Parathyroid adenoma (tissue), 2 donors: ENCODE measurements around the gene KCNJ6.

Experiments used
- H2AFZ ChIP-seq: fragments of 300-600 bp; sonication (generic); one replicate; pipeline ENCODE4 v1.7.0; 2017; ENCODE audit warnings: antibody characterized with exemption, mild to moderate bottlenecking
- H3K27ac ChIP-seq: fragments of 300-600 bp; sonication (generic); one replicate; pipeline ENCODE4 v1.7.0; 2017
- H3K27me3 ChIP-seq: fragments of 300-600 bp; sonication (generic); one replicate; pipeline ENCODE4 v1.7.0; 2017; ENCODE audit warnings: low read length; ENCODE audit not compliant: control insufficient read depth, insufficient read depth
- H3K36me3 ChIP-seq: fragments of 300-600 bp; sonication (generic); one replicate; pipeline ENCODE4 v1.7.0; 2017; ENCODE audit warnings: low read length; ENCODE audit not compliant: control insufficient read depth, insufficient read depth
- H3K4me1 ChIP-seq: fragments of 300-600 bp; sonication (generic); one replicate; pipeline ENCODE4 v1.7.0; 2017; ENCODE audit warnings: control low read depth
- H3K4me2 ChIP-seq: fragments of 300-600 bp; sonication (generic); one replicate; pipeline ENCODE4 v1.7.0; 2017; ENCODE audit warnings: low read length
- H3K4me3 ChIP-seq: fragments of 300-600 bp; sonication (generic); one replicate; pipeline ENCODE4 v1.7.0; 2017; ENCODE audit warnings: low read depth, low read length
- H3K79me2 ChIP-seq: fragments of 300-600 bp; sonication (generic); one replicate; pipeline ENCODE4 v1.7.0; 2017; ENCODE audit warnings: control low read depth
- H3K9ac ChIP-seq: fragments of 300-600 bp; sonication (generic); one replicate; pipeline ENCODE4 v1.7.0; 2017; ENCODE audit warnings: mild to moderate bottlenecking
- H3K9me3 ChIP-seq: fragments of 300-600 bp; sonication (generic); one replicate; pipeline ENCODE4 v1.7.0; 2017; ENCODE audit warnings: low read length; ENCODE audit not compliant: control insufficient read depth
- CTCF ChIP-seq: fragments of 300-600 bp; sonication (generic); IDR thresholded peaks from one replicate; pipeline ENCODE4 v1.7.0; 2017; ENCODE audit warnings: antibody characterized with exemption, mild to moderate bottlenecking
- donor health status: primary hyperparathyroidism.

The KCNJ6 gene

GRCh38 chr21:37737996-37738395 lies 178.3 kb downstream of the KCNJ6 start:
- Histone ChIP-seq H3K9ac (no peak overlapping the region), H3K36me3 (no peaks in the 10 kb centered on the region), H3K4me3 (no peak overlapping the region), H3K79me2 (no peaks in the 10 kb centered on the region), H3K27ac (no peak overlapping the region), H3K27me3 (no peaks in the 10 kb centered on the region), H3K4me2 (no peak overlapping the region), H3K9me3 (no peaks in the 10 kb centered on the region), H3K4me1 (no peaks in the 10 kb centered on the region), H2AFZ (no peak overlapping the region)
- TF ChIP-seq CTCF: no peak

GRCh38 chr21:37737507-37737906 lies 178.8 kb downstream of the KCNJ6 start:
- Histone ChIP-seq H3K4me2 (no peak overlapping the region), H3K9me3 (no peaks in the 10 kb centered on the region), H2AFZ (no peak overlapping the region), H3K4me3 (no peak overlapping the region), H3K27me3 (no peaks in the 10 kb centered on the region), H3K4me1 (no peaks in the 10 kb centered on the region), H3K27ac (no peak overlapping the region), H3K9ac (no peak overlapping the region), H3K79me2 (no peaks in the 10 kb centered on the region), H3K36me3 (no peaks in the 10 kb centered on the region)
- no peak for TF ChIP-seq CTCF

- no peak overlapping the region for H3K4me3 ChIP-seq
- no peak overlapping the region for H3K9ac ChIP-seq
- no peak overlapping the region for H2AFZ ChIP-seq
- TF ChIP-seq CTCF: no peak
- H3K79me2 ChIP-seq: no peaks in the 10 kb centered on the region
- H3K4me2 ChIP-seq: no peak overlapping the region
- no peaks in the 10 kb centered on the region for H3K27me3 ChIP-seq
- no peak overlapping the region for H3K27ac ChIP-seq
- no peaks in the 10 kb centered on the region for H3K9me3 ChIP-seq
- H3K4me1 ChIP-seq: no peaks in the 10 kb centered on the region
- H3K36me3 ChIP-seq: no peaks in the 10 kb centered on the region
Observed at GRCh38 chr21:37734846-37735245, 181.4 kb downstream of the KCNJ6 start.

- Histone ChIP-seq H3K4me3 (no peak overlapping the region), H3K4me1 (no peaks in the 10 kb centered on the region), H3K79me2 (no peaks in the 10 kb centered on the region), H3K9ac (no peak overlapping the region), H3K36me3 (no peaks in the 10 kb centered on the region), H2AFZ (no peak overlapping the region), H3K9me3 (no peaks in the 10 kb centered on the region), H3K27ac (no peak overlapping the region), H3K27me3 (no peaks in the 10 kb centered on the region), H3K4me2 (no peak overlapping the region)
- no peak for TF ChIP-seq CTCF
Observed at GRCh38 chr21:37732927-37733326, 183.3 kb downstream of the KCNJ6 start.

- TF ChIP-seq CTCF: no peak
- H3K4me1 ChIP-seq: no peaks in the 10 kb centered on the region
- no peak overlapping the region for H3K9ac ChIP-seq
- no peaks in the 10 kb centered on the region for H3K79me2 ChIP-seq
- H3K27ac ChIP-seq: no peak overlapping the region
- no peaks in the 10 kb centered on the region for H3K9me3 ChIP-seq
- no peak overlapping the region for H3K4me3 ChIP-seq
- no peaks in the 10 kb centered on the region for H3K36me3 ChIP-seq
- no peak overlapping the region for H3K4me2 ChIP-seq
- no peak overlapping the region for H2AFZ ChIP-seq
- H3K27me3 ChIP-seq: no peaks in the 10 kb centered on the region
Observed at GRCh38 chr21:37724201-37724600, 192.1 kb downstream of the KCNJ6 start.
